NCI-H1092 (cell line): ENCODE results near the gene ANGPTL8.
A peak's percentile ranks its signal among the peaks of the same experiment; 100 is the strongest.

ENCODE experiments used
- DNase-seq: peaks from one replicate; lab custom pipeline; 2025; lab: John Stamatoyannopoulos, UW

Gene ANGPTL8

GRCh38 chr19:11203194-11204075 is 36.0 kb upstream of the ANGPTL8 start:
- DNase-seq, result peak; percentile 17

GRCh38 chr19:11204076-11204602 is 35.3 kb upstream of the ANGPTL8 start:
- no peak for DNase-seq

- DNase-seq, result no peak
These were observed 34.5 kb upstream of the ANGPTL8 start for GRCh38 chr19:11204943-11205349.

GRCh38 chr19:11205939-11206570 is 33.4 kb upstream of the ANGPTL8 start:
- no peak for DNase-seq

DNA sequence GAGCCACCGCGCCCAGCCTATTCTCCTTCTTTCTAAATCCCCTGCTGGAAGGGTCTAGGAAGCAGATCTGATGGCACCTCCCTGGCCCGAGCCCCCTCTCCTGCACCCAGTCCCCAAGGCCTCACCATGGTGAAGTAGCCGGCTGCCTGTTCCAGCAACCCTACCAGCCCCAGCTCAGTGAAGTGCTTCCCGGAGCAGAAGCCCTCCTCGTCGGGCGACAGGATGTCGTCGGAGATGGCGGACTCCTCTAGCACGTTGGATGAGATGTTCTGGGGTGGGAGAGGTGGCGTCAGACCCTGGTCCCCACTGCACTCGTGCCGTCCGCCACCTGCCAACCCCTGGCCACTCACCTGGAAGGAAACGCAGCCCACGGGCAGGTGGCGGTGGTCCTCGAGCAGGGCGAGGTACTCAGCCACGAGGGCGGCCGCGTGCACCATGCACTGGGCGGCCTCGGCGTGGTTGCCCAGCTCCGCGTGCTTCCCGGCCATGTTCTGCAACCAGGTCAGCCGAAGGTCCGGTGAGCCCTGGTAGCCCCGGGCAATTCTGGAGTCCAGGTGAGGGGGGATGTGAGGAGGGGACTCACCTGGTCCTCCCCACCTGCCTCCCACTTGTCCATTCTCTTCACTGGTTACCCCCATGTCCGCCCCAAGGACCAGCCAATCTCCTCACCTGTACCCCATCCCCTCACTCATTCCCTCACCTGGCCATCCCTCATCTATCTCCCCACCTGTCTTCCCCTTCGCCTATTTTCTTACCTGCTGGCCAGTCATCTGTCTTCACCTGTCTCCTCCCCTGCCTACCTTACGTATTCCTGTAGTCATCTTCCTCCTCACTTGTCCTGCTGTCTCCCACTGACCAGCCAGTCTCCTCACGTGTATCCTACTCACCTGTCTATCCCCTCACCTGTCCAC is 30.6 kb upstream of the ANGPTL8 start:
- DNase-seq, result no peak

GRCh38 chr19:11209839-11210655 is 29.4 kb upstream of the ANGPTL8 start:
- DNase-seq, result no peak

DNA sequence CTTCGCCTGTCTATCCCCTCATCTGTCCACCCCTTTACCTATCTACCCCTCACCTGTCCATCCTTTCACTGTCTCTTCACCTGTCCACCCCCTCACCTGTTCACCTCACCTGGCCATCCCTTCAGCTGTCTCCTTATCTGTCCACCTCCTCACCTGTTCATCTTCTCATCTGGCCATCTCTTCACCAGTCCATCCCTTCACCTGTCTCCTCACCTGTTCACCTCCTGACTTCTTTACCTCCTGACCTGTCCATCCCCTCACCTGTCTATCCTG is 28.8 kb upstream of the ANGPTL8 start:
- DNase-seq, result no peak

DNA sequence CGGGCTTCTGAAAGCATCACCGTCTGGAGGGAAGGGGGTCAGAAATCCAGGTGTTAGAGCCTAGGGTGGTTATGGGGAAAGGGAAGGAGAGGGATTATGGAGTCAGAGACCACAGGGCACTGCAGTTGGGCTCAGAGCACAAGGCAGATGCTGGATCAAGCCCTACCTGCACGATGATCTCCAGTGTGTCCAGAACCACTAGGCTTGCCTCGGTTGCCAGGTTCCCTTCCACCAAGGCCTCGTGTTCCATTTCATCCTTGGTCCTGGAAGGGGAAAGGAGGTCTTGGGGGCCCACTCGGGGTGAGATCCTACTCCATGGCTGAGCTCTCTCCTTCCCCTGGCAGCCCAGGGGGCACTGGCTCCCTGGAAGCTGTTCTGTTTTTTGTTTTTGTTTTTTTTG is 25.0 kb upstream of the ANGPTL8 start:
- no peak for DNase-seq

GRCh38 chr19:11221082-11221598 is 18.3 kb upstream of the ANGPTL8 start:
- no peak for DNase-seq

DNA sequence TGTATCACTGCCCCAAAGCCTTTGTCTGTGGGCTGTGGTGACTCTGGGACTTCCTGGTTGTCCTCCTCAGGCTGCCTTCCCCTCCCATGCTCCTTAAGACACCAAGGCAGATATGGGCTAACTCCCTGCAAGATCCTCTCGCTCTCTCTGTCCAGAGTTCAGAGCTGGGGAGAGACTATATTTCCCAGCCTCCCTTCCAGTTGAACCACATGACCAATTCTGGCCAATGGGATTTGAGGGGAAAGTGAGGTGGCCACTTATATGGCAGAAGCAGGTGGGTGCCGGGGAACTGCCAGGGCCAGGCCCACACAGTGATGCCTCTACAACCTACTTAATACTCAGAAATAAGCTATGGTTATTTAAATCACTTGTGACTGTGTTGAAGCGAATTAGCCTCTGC is 16.2 kb upstream of the ANGPTL8 start:
- DNase-seq, result no peak

DNA sequence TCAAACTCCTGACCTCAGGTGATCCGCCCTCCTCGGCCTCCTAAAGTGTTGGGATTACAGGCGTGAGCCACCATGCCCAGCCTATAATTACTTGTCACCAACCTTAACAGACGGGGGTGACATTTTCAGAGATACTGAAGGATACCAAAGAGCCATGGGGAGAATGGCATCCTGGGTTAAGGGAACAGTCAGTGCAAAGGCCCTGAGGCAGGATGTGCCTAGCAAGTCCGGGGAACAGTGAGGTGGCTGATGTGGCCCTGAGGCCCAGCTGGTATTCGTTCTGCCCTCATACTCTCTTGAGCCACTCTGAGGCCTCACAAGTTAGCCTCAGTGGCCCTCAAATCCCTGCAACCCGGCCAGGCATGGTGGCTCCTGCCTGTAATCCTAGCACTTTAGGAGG is 15.0 kb upstream of the ANGPTL8 start:
- DNase-seq, result no peak

- no peak for DNase-seq
These were observed 14.2 kb upstream of the ANGPTL8 start for GRCh38 chr19:11225172-11225571.

GRCh38 chr19:11225815-11226214 is 13.6 kb upstream of the ANGPTL8 start:
- no peak for DNase-seq

DNA sequence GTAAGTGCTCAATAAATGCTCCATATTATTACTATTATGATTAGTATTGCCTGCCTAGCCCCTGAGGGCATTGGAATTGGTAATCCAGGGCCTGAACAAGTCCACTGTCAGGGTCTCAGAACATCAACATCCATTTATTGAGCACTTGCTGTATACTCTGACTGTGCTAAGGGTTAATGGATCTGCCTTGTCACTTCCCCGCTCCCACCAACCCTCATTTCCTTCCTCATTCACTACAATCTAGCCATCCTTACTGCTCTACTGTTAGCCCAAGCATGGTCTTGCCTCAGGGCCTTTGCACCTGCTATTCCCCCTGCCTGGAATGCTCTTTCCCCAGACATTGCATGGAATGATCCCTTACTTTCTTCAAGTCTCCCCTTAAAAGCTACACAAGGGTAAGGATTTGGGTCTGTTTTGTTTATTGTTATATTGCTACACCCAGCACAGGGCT is 12.7 kb upstream of the ANGPTL8 start:
- DNase-seq, result no peak

DNA sequence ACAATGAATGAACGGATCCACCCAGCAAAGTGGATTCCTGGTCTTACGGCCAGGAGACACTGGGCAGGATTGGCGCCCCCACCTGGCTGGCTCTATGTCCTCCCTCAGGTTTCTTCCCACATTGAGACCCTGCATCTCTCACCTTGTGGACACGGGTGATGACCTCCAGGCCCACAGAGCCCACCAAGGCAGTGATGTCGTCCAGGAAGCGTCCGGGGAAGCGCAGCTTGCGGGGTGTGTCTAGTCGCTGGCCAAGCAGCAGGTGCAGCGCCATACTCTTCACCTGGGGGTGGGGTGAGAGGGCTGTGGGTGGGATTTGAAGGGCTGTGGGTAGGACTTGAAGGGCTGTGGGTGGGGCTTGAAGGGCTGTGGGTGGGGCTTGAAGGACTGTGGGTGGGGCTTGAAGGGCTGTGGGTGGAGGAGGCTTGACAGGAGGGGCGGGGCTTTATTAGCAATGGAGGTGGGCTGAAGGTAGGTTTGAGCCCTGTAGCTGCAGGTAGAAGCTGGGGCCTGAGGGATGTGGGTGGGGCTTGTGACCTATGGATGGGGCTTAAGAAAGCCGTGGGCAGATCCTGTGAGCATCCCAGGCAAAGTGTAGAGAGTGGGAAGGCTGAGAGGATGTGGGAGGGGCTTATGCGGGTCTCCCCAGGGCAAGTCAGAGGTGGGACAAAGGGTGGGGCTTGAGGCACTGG is 12.1 kb upstream of the ANGPTL8 start:
- no peak for DNase-seq

DNA sequence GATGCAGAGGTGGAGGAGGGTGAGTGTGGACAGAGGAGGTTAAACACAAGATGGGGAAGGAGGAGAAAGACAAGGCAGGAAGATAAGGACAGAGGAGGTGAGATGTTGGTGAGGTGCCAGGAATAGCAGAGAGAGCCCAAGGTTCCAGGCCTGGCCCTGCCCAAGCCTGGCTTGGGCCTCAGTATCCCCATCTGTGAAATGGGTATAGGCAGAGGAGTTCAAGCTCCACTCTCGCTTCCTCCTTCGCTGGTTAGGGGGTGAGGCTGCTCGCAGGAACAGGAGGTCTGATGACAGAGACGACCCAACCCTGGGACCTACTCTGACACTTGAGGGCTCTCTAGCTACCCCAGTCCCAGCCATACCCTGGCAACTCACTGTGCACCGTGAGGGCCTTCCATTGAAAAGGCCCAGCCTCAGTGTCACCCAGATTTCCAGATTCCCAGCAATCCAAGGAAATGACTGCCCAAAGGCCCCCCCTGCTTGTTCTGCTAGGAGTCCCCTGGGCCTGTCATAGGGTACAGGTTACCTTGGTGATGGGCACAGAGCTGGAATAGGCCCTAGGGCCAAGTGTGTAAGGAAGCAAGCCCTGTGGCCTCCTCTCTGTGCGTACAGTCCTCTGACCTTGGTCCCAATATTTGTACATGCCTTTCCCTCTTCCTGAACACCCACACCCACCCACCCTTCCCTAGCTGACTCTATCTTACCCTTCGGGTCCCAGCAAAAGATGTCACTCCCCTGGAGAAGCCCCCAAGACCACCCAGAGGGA is 8.6 kb upstream of the ANGPTL8 start:
- DNase-seq, result no peak

- DNase-seq, result no peak
These were observed 6.9 kb upstream of the ANGPTL8 start for GRCh38 chr19:11232555-11232954.

DNA sequence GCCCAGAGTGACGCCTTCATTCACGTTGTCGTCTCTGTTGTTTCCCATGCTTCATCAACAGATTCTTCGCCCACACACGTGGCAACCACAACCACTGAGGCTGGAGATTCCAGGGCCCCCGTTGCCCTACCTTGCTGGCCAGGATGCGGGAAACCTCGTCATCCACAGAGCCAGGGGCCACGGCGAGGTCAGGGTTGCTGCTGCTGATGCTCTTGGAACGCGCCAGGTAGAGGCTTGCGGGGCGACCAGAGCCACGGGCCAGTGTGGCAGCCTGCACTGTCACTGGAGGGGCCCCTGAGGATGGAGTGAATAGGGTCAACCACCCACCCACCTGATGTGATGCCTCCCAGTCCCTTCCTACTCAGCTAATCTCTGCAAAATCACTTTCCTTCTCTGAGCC is 6.3 kb upstream of the ANGPTL8 start:
- no peak for DNase-seq

DNA sequence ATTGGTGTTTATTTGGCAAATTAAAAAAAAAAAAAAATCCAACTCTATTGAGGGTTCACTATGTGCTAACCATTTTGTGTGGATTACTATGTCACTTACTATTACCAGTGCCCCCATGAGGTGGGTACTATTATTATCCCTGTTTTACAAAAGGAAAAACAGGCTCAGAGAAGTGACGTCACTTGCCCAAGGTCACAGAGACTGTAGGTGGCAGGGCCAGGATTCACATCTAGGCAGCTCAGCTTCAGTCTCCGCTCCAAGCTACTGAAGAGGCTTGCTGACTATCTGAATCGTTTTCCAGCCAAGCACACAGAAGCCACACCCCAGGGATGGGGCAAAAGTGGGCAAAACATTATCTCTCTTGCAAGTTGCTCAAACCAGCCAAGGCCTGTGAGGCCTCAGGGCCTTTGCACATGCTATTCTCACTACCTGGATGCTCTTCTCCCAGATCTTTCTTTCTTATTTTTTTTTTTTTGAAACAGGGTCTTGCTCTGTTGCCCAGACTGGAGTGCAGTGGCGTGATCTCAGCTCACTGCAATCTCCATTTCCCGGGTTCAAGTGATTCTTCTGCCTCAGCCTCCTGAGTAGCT is 4.8 kb upstream of the ANGPTL8 start:
- no peak for DNase-seq
